NCI-H2171 (cell line): ENCODE measurements around the gene FCAMR.

Experiments used
- DNase-seq: peaks from one replicate; lab custom pipeline; 2025; lab: John Stamatoyannopoulos, UW

Gene FCAMR

GRCh38 chr1:206958144-206958543, 12.1 kb downstream of the FCAMR start:
- no peak for DNase-seq

- no peak for DNase-seq
Observed at GRCh38 chr1:206957639-206958038, 12.6 kb downstream of the FCAMR start.

DNA sequence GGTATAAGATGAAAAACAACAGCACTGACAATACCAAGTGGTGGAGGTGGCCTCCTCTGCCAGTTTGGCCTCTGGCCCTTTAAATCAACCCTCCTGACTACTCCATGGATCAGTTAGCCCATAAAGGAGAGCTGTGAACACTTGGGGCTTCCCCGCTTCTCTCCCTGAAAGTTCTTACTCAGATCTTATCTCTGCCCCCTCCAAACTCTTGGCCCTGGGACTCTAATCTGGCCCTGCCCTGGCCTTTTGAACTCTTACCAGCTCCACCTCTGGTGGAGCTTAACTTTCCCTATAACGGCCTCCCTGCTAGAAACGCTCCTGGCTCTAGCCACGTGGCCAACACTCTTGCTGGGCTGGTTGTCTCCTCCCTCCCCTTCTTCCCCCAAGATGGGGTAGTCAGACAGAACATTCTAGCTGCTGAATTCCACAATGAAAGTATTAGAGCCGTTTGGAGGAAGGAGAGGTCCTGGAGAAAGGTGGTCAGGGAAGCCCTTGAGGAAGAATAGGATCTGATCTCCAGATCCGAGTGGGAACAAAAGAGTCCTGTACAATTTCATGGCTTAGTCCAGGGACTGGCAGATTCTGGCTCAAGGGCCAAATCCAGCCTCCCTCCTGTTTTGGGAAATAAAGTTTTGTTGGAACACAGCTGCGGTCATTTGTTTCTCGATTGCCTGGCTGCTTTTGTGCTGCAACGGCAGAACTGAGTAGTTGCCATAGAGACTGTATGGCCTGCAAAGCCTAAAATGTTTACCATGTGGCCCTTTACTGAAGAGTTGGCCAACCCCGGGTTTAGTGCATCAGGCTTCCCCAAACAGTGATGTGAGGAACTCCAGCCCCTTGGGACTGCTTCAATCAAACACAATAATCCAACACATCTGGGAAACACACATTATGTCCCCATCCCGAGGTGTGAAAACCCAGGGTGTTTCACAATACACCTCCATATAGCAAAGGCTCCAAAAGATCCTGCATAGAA, 14.5 kb downstream of the FCAMR start:
- no peak for DNase-seq

- DNase-seq = no peak
Observed at GRCh38 chr1:206954459-206955342, 15.6 kb downstream of the FCAMR start.

DNA sequence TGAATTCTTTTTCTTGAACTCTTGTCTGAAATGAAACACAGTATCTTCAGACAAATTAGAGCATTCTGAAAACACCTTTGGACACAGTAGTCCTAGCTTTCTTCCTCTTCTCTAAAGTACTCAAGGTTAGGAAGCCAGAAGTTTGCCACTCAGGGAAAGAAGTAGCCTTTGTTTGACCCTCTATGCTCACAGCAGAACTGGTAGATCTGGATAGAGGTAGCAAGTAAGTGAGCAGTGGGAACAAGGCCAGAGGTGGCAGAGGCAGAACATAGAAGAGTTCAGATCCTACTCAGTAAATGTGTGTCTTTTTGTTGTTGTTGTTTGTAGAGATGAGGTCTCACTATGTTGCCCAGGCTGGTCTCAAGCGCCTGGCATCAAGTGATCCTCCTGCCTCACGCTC, 16.6 kb downstream of the FCAMR start:
- DNase-seq = no peak

DNA sequence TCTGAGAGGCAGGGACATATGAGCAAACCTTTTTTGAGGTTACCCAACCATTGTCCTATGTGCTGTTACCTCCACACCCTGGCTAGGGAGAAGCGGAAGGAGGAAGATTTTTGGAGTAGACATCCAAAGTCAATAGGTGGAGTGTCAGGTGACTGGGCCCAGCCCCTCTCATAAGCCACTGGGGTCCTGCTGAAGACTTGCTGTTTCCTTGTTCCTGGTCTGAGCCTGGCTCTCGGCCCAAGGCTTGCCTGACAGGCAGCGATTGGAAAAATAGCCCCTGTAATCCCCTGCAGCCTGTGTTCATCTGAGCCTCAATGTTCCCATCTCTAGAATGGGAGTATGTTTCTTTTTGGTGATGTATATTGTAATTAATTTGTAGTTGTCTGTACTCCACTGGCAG, 17.1 kb downstream of the FCAMR start:
- DNase-seq = no peak

GRCh38 chr1:206952171-206952570, 18.1 kb downstream of the FCAMR start:
- DNase-seq = no peak

- DNase-seq = no peak
Observed at GRCh38 chr1:206951318-206952100, 18.8 kb downstream of the FCAMR start.

DNA sequence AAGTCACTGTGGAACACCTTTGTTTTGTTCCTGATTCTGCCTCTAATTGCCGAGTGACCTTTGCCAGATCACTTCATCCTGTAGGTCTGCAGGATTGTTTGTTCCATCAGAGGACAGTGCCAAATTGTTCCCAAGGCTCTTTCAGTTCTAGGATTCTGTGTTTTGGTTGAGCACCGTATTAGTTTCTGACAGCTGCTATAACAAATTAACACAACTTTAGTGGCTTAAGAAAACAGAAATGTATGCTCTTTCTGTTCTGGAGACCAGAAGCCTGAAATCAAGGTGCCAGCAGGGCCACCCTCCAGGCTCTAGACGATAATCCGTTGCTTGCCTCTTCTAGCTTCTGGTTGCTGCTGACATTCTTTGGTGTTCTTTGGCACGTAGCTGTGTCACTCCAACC, 20.6 kb downstream of the FCAMR start:
- no peak for DNase-seq

GRCh38 chr1:206949208-206949607, 21.1 kb downstream of the FCAMR start:
- no peak for DNase-seq

DNA sequence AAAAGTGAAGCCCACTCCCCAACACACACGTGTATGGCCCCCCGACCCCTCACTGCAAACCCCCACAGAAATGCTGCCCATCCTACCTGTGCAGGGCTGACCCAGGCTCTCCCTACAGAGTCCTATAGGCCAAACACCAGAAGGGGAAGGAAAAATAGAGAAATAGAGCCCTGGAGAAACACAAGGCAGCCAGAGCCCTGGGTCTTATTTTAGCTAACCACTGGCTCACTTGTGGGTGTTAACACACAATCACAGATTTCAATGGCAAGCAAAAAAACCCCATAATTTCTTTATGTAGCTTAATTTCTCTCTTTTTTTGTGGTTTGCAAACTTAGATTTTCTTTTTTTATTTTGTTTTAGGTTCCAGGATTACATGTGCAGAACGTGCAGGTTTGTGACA, 23.0 kb downstream of the FCAMR start:
- no peak for DNase-seq

- DNase-seq = no peak
Observed at GRCh38 chr1:206946261-206946660, 24.0 kb downstream of the FCAMR start, which contains the start of gene PIGR. TSS of gene PIGR (minus strand) at chr1:206946466. CDS start at chr1:206940531, 5,935 bp downstream.

DNA sequence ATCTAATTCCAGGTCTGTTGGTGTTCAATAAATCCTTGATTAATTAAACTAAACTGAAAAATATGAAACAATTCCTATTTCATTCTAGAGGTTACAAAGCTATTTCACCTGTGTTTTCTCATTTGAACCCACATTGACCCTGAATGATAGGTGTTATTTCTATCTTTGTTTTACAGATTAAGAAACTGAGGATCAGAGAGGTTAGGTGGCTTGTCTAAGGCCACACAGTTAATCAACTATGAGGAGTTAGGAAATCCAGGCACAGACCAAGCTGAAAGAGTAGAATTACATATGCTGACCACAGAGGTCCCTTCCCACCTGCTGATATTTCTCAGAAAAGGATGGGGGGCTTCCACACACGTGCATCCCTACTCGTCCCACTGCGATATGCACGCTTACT, 24.5 kb downstream of the FCAMR start:
- no peak for DNase-seq

- DNase-seq = no peak
Observed at GRCh38 chr1:206944703-206945102, 25.6 kb downstream of the FCAMR start.

DNA sequence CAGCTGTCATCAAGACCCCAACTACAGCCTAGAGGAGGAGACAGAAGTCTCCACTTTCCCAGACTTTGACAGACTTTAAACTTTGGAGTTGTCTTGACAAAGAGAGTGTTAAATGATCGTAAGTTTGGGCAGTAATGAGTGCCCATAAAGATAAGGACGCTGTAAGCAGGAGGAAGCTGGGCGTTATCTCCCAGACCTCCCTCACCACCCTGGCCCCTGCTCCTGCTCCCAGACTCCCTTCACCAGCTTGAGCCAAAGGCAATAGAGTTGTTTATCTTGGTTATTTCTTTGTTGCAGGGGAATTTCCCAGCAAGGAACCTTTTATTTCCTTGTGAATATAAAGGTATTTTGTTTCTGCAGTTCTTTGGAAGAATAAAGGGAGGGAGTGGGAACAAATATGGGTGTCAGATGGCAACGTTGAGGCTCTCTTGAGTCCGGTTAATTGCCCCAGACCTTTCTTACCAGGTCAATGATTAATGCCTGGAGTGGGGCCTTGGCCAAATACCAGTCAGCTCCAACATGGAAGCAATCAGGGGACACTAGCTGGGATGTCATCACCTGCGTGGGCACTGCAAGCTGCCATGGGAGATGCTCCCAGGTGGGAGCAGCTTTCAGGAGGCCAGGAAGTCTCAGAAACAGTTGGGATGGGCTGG, 28.4 kb downstream of the FCAMR start:
- DNase-seq = no peak

GRCh38 chr1:206940588-206940936, 29.7 kb downstream of the FCAMR start:
- no peak for DNase-seq

GRCh38 chr1:206939841-206940587, 30.2 kb downstream of the FCAMR start:
- DNase-seq = no peak

- DNase-seq = no peak
Observed at GRCh38 chr1:206939131-206939530, 31.1 kb downstream of the FCAMR start.

DNA sequence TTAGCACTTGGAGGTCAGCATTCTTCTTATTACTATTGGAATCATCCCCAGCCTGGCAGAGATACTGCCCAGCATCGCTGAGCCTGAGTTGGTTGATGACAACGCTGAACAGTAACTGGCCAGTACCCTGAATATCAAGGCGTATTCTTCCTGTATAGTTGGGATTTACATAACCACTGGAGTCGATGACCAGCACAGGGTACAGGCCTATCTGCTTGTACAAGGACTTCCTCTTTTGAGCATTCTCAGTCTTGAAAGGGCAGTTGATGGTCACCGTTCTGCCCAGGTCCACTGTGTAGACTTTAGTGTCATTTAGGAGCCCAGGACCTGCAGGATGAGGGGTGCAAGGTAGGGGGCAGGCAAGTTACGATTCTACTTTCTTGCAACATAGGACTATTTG, 32.8 kb downstream of the FCAMR start:
- DNase-seq = no peak

GRCh38 chr1:206935491-206936067, 34.7 kb downstream of the FCAMR start:
- DNase-seq = no peak
